ENCODE results near the gene HDAC4.
A peak's percentile ranks its signal among the peaks of the same experiment; 100 is the strongest.

HDAC4 gene

GRCh38 chr2:239106314-239106908 is 294.4 kb downstream of the HDAC4 start:
- no peak overlapping the region for H3K27ac ChIP-seq (ENCODE audit: low read depth, low read length)
- H3K79me2 ChIP-seq (ENCODE audit: control insufficient read depth, insufficient read depth, low read length, poor library complexity), result no peaks in the 10 kb centered on the region
- no peak overlapping the region for H4K91ac ChIP-seq (ENCODE audit: low read depth, low read length)
- H3K4me2 ChIP-seq (ENCODE audit: low read length), result no peak overlapping the region
- no peaks in the 10 kb centered on the region for H3K9me3 ChIP-seq (ENCODE audit: insufficient read depth, low read depth, low read length)
- peak; percentile 24 to 27 for DNase-seq
- peaks cover 1 to 5% of the 10 kb centered on the region in 2 experiments for H3K36me3 ChIP-seq (ENCODE audit: control insufficient read depth in 1 of 2, insufficient read depth in 2 of 2, low read length in 2 of 2)
- no peak overlapping the region for H2BK120ac ChIP-seq (ENCODE audit: insufficient read depth, low read length, poor library complexity)
- no peak overlapping the region for H3K18ac ChIP-seq (ENCODE audit: low read length)
- no peaks in the 10 kb centered on the region for H3K4me1 ChIP-seq (ENCODE audit: control insufficient read depth in 1 of 2, insufficient read depth in 2 of 2, low read length in 2 of 2)
- H2BK12ac ChIP-seq (ENCODE audit: low read length), result no peak overlapping the region
- no peak overlapping the region for H3K14ac ChIP-seq (ENCODE audit: low read length)
- no peak overlapping the region for H2AK5ac ChIP-seq (ENCODE audit: low read length)
- no peaks in the 10 kb centered on the region for H3K27me3 ChIP-seq (ENCODE audit: insufficient read depth, low read length)
- H4K8ac ChIP-seq (ENCODE audit: low read depth, low read length), result no peak overlapping the region
- no peak overlapping the region for H2AFZ ChIP-seq (ENCODE audit: insufficient read depth, low read length, poor library complexity)
- no peak overlapping the region for H4K12ac ChIP-seq (ENCODE audit: low read depth, low read length)
- no peaks in the 10 kb centered on the region for H3K79me1 ChIP-seq (ENCODE audit: low read length)
- no CpG with 5 or more reads among the region's 11 CpGs for WGBS (ENCODE audit: extremely low coverage, insufficient coverage, insufficient read length)
- no peak overlapping the region for H3K23ac ChIP-seq (ENCODE audit: low read length)
- no peak overlapping the region for H3K4me3 ChIP-seq (ENCODE audit: low read depth, low read length)
- H2BK5ac ChIP-seq (ENCODE audit: low read depth, low read length, poor library complexity), result no peak overlapping the region
- no peak overlapping the region for H3K9ac ChIP-seq (ENCODE audit: low read length)
- no peak overlapping the region for H3K4ac ChIP-seq (ENCODE audit: low read depth, low read length)

GRCh38 chr2:239105234-239105633 is 295.6 kb downstream of the HDAC4 start:
- WGBS (ENCODE audit: extremely low coverage, insufficient coverage, insufficient read length), result no CpG with 5 or more reads among the region's 12 CpGs

GRCh38 chr2:239104800-239105199 is 296.0 kb downstream of the HDAC4 start:
- Histone ChIP-seq H4K91ac (ENCODE audit: low read depth, low read length) (no peak overlapping the region), H3K9ac (ENCODE audit: low read length) (no peak overlapping the region), H4K12ac (ENCODE audit: low read depth, low read length) (no peak overlapping the region), H3K27ac (ENCODE audit: low read depth, low read length) (no peak overlapping the region), H3K18ac (ENCODE audit: low read length) (no peak overlapping the region), H3K36me3 (ENCODE audit: control insufficient read depth in 1 of 2, insufficient read depth in 2 of 2, low read length in 2 of 2) (peaks cover 0 to 1% of the 10 kb centered on the region in 2 experiments), H4K8ac (ENCODE audit: low read depth, low read length) (no peak overlapping the region), H2BK12ac (ENCODE audit: low read length) (no peak overlapping the region), H2BK5ac (ENCODE audit: low read depth, low read length, poor library complexity) (no peak overlapping the region), H3K23ac (ENCODE audit: low read length) (no peak overlapping the region), H2BK120ac (ENCODE audit: insufficient read depth, low read length, poor library complexity) (no peak overlapping the region), H3K4me1 (ENCODE audit: control insufficient read depth in 1 of 2, insufficient read depth in 2 of 2, low read length in 2 of 2) (no peaks in the 10 kb centered on the region), H3K14ac (ENCODE audit: low read length) (no peak overlapping the region), H2AK5ac (ENCODE audit: low read length) (no peak overlapping the region), H3K4ac (ENCODE audit: low read depth, low read length) (no peak overlapping the region), H3K4me3 (ENCODE audit: low read depth, low read length) (no peak overlapping the region), H3K27me3 (ENCODE audit: insufficient read depth, low read length) (no peaks in the 10 kb centered on the region), H3K4me2 (ENCODE audit: low read length) (no peak overlapping the region), H2AFZ (ENCODE audit: insufficient read depth, low read length, poor library complexity) (no peak overlapping the region), H3K79me1 (ENCODE audit: low read length) (no peaks in the 10 kb centered on the region), H3K9me3 (ENCODE audit: insufficient read depth, low read depth, low read length) (no peaks in the 10 kb centered on the region), H3K79me2 (ENCODE audit: control insufficient read depth, insufficient read depth, low read length, poor library complexity) (no peaks in the 10 kb centered on the region)
- WGBS (ENCODE audit: extremely low coverage, insufficient coverage, insufficient read length), result no CpG with 5 or more reads among the region's 17 CpGs
- DNase-seq, result no peak

More at GRCh38 chr2:239105234-239105633, 295.6 kb downstream of the HDAC4 start:
- DNase-seq, result no peak
- H3K4ac ChIP-seq (ENCODE audit: low read depth, low read length), result no peak overlapping the region
- no peak overlapping the region for H4K91ac ChIP-seq (ENCODE audit: low read depth, low read length)
- H3K23ac ChIP-seq (ENCODE audit: low read length), result no peak overlapping the region
- H3K4me2 ChIP-seq (ENCODE audit: low read length), result no peak overlapping the region
- no peaks in the 10 kb centered on the region for H3K9me3 ChIP-seq (ENCODE audit: insufficient read depth, low read depth, low read length)
- H2AFZ ChIP-seq (ENCODE audit: insufficient read depth, low read length, poor library complexity), result no peak overlapping the region
- no peak overlapping the region for H2BK12ac ChIP-seq (ENCODE audit: low read length)
- peaks cover 0 to 1% of the 10 kb centered on the region in 2 experiments for H3K36me3 ChIP-seq (ENCODE audit: control insufficient read depth in 1 of 2, insufficient read depth in 2 of 2, low read length in 2 of 2)
- H3K4me1 ChIP-seq (ENCODE audit: control insufficient read depth in 1 of 2, insufficient read depth in 2 of 2, low read length in 2 of 2), result no peaks in the 10 kb centered on the region
- H3K18ac ChIP-seq (ENCODE audit: low read length), result no peak overlapping the region
- H3K27me3 ChIP-seq (ENCODE audit: insufficient read depth, low read length), result no peaks in the 10 kb centered on the region
- H2BK5ac ChIP-seq (ENCODE audit: low read depth, low read length, poor library complexity), result no peak overlapping the region
- H4K8ac ChIP-seq (ENCODE audit: low read depth, low read length), result no peak overlapping the region
- H3K27ac ChIP-seq (ENCODE audit: low read depth, low read length), result no peak overlapping the region
- no peak overlapping the region for H2AK5ac ChIP-seq (ENCODE audit: low read length)
- H2BK120ac ChIP-seq (ENCODE audit: insufficient read depth, low read length, poor library complexity), result no peak overlapping the region
- no peaks in the 10 kb centered on the region for H3K79me2 ChIP-seq (ENCODE audit: control insufficient read depth, insufficient read depth, low read length, poor library complexity)
- no peak overlapping the region for H3K14ac ChIP-seq (ENCODE audit: low read length)
- H3K9ac ChIP-seq (ENCODE audit: low read length), result no peak overlapping the region
- no peak overlapping the region for H4K12ac ChIP-seq (ENCODE audit: low read depth, low read length)
- H3K4me3 ChIP-seq (ENCODE audit: low read depth, low read length), result no peak overlapping the region
- H3K79me1 ChIP-seq (ENCODE audit: low read length), result no peaks in the 10 kb centered on the region

- no peak overlapping the region for H3K9ac ChIP-seq (ENCODE audit: low read length)
- H2BK5ac ChIP-seq (ENCODE audit: low read depth, low read length, poor library complexity), result no peak overlapping the region
- H3K79me2 ChIP-seq (ENCODE audit: control insufficient read depth, insufficient read depth, low read length, poor library complexity), result no peaks in the 10 kb centered on the region
- no peak overlapping the region for H3K14ac ChIP-seq (ENCODE audit: low read length)
- no peak overlapping the region for H3K4me2 ChIP-seq (ENCODE audit: low read length)
- no peak overlapping the region for H3K4me3 ChIP-seq (ENCODE audit: low read depth, low read length)
- H2BK12ac ChIP-seq (ENCODE audit: low read length), result no peak overlapping the region
- no peak overlapping the region for H4K91ac ChIP-seq (ENCODE audit: low read depth, low read length)
- no peaks in the 10 kb centered on the region for H3K27me3 ChIP-seq (ENCODE audit: insufficient read depth, low read length)
- DNase-seq, result no peak
- H4K8ac ChIP-seq (ENCODE audit: low read depth, low read length), result no peak overlapping the region
- no peak overlapping the region for H2AFZ ChIP-seq (ENCODE audit: insufficient read depth, low read length, poor library complexity)
- H2AK5ac ChIP-seq (ENCODE audit: low read length), result no peak overlapping the region
- H3K36me3 ChIP-seq (ENCODE audit: control insufficient read depth in 1 of 2, insufficient read depth in 2 of 2, low read length in 2 of 2), result peaks cover 0 to 1% of the 10 kb centered on the region in 2 experiments
- H3K27ac ChIP-seq (ENCODE audit: low read depth, low read length), result no peak overlapping the region
- H3K18ac ChIP-seq (ENCODE audit: low read length), result no peak overlapping the region
- H2BK120ac ChIP-seq (ENCODE audit: insufficient read depth, low read length, poor library complexity), result no peak overlapping the region
- H3K9me3 ChIP-seq (ENCODE audit: insufficient read depth, low read depth, low read length), result peaks cover under 1% of the 10 kb centered on the region
- no peak overlapping the region for H3K4ac ChIP-seq (ENCODE audit: low read depth, low read length)
- H3K79me1 ChIP-seq (ENCODE audit: low read length), result no peaks in the 10 kb centered on the region
- H3K23ac ChIP-seq (ENCODE audit: low read length), result no peak overlapping the region
- H3K4me1 ChIP-seq (ENCODE audit: control insufficient read depth in 1 of 2, insufficient read depth in 2 of 2, low read length in 2 of 2), result peaks cover 0 to under 1% of the 10 kb centered on the region in 2 experiments
- no CpG with 5 or more reads among the region's 30 CpGs for WGBS (ENCODE audit: extremely low coverage, insufficient coverage, insufficient read length)
- no peak overlapping the region for H4K12ac ChIP-seq (ENCODE audit: low read depth, low read length)
Measured at GRCh38 chr2:239103125-239104098, 297.4 kb downstream of the HDAC4 start.
